Immature natural killer cell (primary cell): ENCODE data around the gene CFAP97. TPM values are rescaled to one million over a fixed set of nuclear protein-coding genes. Genes with fewer than 3 reads are reported as not detected.
"Not testable (repeated sequence)": the region's sequence is repeated elsewhere in the genome, so short reads cannot be mapped to it uniquely, and the experiment has no call there.

ENCODE experiments used
- DNase-seq, 3 donors: peaks; one replicate each; pipeline ENCODE4 v3.0.0; 2022; ENCODE audit warnings: mixed read lengths in 1 of 3
- H3K27ac Mint-ChIP-seq, 6 donors: one replicate each; pipeline ENCODE4 v1.8.0; 2020; ENCODE audit warnings: mixed read lengths in 6 of 6, mild to moderate bottlenecking in 5 of 6, inconsistent platforms in 4 of 6, moderate library complexity in 3 of 6
- H3K27me3 Mint-ChIP-seq, 3 donors: one replicate each; pipeline ENCODE4 v1.8.0; 2020 to 2021; ENCODE audit warnings: low read depth in 3 of 3, mild to moderate bottlenecking in 3 of 3, mixed read lengths in 3 of 3, moderate library complexity in 3 of 3, inconsistent platforms in 1 of 3
- H3K36me3 Mint-ChIP-seq, 3 donors: one replicate each; pipeline ENCODE4 v1.8.0; 2020; ENCODE audit warnings: mixed read lengths in 3 of 3, inconsistent platforms in 2 of 3, mild to moderate bottlenecking in 2 of 3
- H3K4me1 Mint-ChIP-seq, 2 donors: one replicate each; pipeline ENCODE4 v1.8.0; 2020; ENCODE audit warnings: inconsistent platforms in 2 of 2, mild to moderate bottlenecking in 2 of 2, mixed read lengths in 2 of 2, moderate library complexity in 1 of 2
- H3K4me3 Mint-ChIP-seq, 5 donors: one replicate each; pipeline ENCODE4 v1.8.0; 2020; ENCODE audit warnings: mild to moderate bottlenecking in 5 of 5, mixed read lengths in 5 of 5, inconsistent platforms in 3 of 5, moderate library complexity in 3 of 5
- H3K9me3 Mint-ChIP-seq, 6 donors: one replicate each; pipeline ENCODE4 v1.8.0; 2020; ENCODE audit warnings: mild to moderate bottlenecking in 6 of 6, mixed read lengths in 6 of 6, inconsistent platforms in 4 of 6, moderate library complexity in 3 of 6
- polyA plus RNA-seq, 3 donors: library from polyadenylated mRNA; unstranded; fragments of 300-500 nt; fragmentation: Illumina TruSeq; gene quantifications; one replicate each; pipeline ENCODE4 v1.2.3, GENCODE V29; 2021

Gene CFAP97
- 10 to 100 TPM; 65.3 to 95.5 (median 78.9) TPM for polyA plus RNA-seq

- Mint-ChIP-seq H3K27ac (peak within 1 kb of the TSS; percentile 96 to 99 (median 98)), H3K36me3 (peaks cover 0 to 3% (median 0%) of the 10 kb centered on the region in 3 donors), H3K9me3 (no peaks in the 10 kb centered on the region), H3K27me3 (peaks cover 2 to 14% (median 3%) of the 10 kb centered on the region in 3 donors), H3K4me1 (peaks cover 38 to 53% of the 10 kb centered on the region in 2 donors), H3K4me3 (peak within 1 kb of the TSS; percentile 84 to 97 (median 93))
- peak; percentile 89 to 92 (median 91) for DNase-seq
Measured at GRCh38 chr4:185203486-185204237, at the start of gene CFAP97. Gene CFAP97 (minus strand): TSS chr4:185204000. CDS start chr4:185191196, 12,804 bp downstream.

- H3K4me1 Mint-ChIP-seq: no peaks in the 10 kb centered on the region
- H3K36me3 Mint-ChIP-seq: peaks cover 4 to 7% (median 5%) of the 10 kb centered on the region in 3 donors
- no peak for DNase-seq
- no peak overlapping the region for H3K4me3 Mint-ChIP-seq
- no peaks in the 10 kb centered on the region for H3K9me3 Mint-ChIP-seq
- H3K27me3 Mint-ChIP-seq: no peaks in the 10 kb centered on the region
- H3K27ac Mint-ChIP-seq: no peak overlapping the region
Measured at GRCh38 chr4:185249105-185249504, 45.3 kb upstream of the CFAP97 start.

GRCh38 chr4:185248393-185249039, 44.7 kb upstream of the CFAP97 start:
- Mint-ChIP-seq H3K4me3 (no peak overlapping the region), H3K9me3 (no peaks in the 10 kb centered on the region), H3K27me3 (no peaks in the 10 kb centered on the region), H3K36me3 (peaks cover 4 to 7% (median 5%) of the 10 kb centered on the region in 3 donors), H3K4me1 (no peaks in the 10 kb centered on the region), H3K27ac (no peak overlapping the region)
- no peak for DNase-seq

GRCh38 chr4:185247151-185247550, 43.4 kb upstream of the CFAP97 start:
- H3K27ac Mint-ChIP-seq: peak overlapping the region in 1 of 6 donors; percentile 68
- no peak for DNase-seq
- no peaks in the 10 kb centered on the region for H3K9me3 Mint-ChIP-seq
- H3K4me3 Mint-ChIP-seq: no peak overlapping the region
- no peaks in the 10 kb centered on the region for H3K27me3 Mint-ChIP-seq
- H3K4me1 Mint-ChIP-seq: peaks cover 0 to 2% of the 10 kb centered on the region in 2 donors
- peaks cover 4 to 7% (median 5%) of the 10 kb centered on the region in 3 donors for H3K36me3 Mint-ChIP-seq

GRCh38 chr4:185246453-185246852, 42.7 kb upstream of the CFAP97 start:
- Mint-ChIP-seq H3K9me3 (no peaks in the 10 kb centered on the region), H3K4me1 (peaks cover 0 to 2% of the 10 kb centered on the region in 2 donors), H3K27ac (no peak overlapping the region), H3K4me3 (no peak overlapping the region), H3K27me3 (no peaks in the 10 kb centered on the region), H3K36me3 (peaks cover 4 to 7% (median 5%) of the 10 kb centered on the region in 3 donors)
- DNase-seq: no peak

- H3K4me1 Mint-ChIP-seq: peaks cover 0 to 2% of the 10 kb centered on the region in 2 donors
- peaks cover 0 to 7% (median 4%) of the 10 kb centered on the region in 3 donors for H3K36me3 Mint-ChIP-seq
- H3K4me3 Mint-ChIP-seq: no peak overlapping the region
- no peaks in the 10 kb centered on the region for H3K27me3 Mint-ChIP-seq
- DNase-seq: no peak
- H3K27ac Mint-ChIP-seq: no peak overlapping the region
- H3K9me3 Mint-ChIP-seq: no peaks in the 10 kb centered on the region
Measured at GRCh38 chr4:185244763-185245162, 41.0 kb upstream of the CFAP97 start.

GRCh38 chr4:185243879-185244278, 40.1 kb upstream of the CFAP97 start:
- Mint-ChIP-seq H3K4me3 (no peak overlapping the region), H3K9me3 (no peaks in the 10 kb centered on the region), H3K36me3 (peaks cover 0 to 7% (median 4%) of the 10 kb centered on the region in 3 donors), H3K27ac (no peak overlapping the region), H3K27me3 (no peaks in the 10 kb centered on the region), H3K4me1 (peaks cover 0 to 2% of the 10 kb centered on the region in 2 donors)
- DNase-seq: no peak

GRCh38 chr4:185242749-185243533, 39.1 kb upstream of the CFAP97 start:
- H3K9me3 Mint-ChIP-seq: no peaks in the 10 kb centered on the region
- H3K27me3 Mint-ChIP-seq: peaks cover 0 to 4% (median 0%) of the 10 kb centered on the region in 3 donors
- no peak for DNase-seq
- H3K36me3 Mint-ChIP-seq: peaks cover 0 to 7% (median 4%) of the 10 kb centered on the region in 3 donors
- no peak overlapping the region for H3K4me3 Mint-ChIP-seq
- H3K27ac Mint-ChIP-seq: no peak overlapping the region
- H3K4me1 Mint-ChIP-seq: peaks cover 4% of the 10 kb centered on the region in 2 donors

GRCh38 chr4:185240486-185240885, 36.7 kb upstream of the CFAP97 start:
- DNase-seq, H3K36me3 Mint-ChIP-seq, H3K27ac Mint-ChIP-seq, H3K9me3 Mint-ChIP-seq, H3K4me1 Mint-ChIP-seq, H3K4me3 Mint-ChIP-seq, H3K27me3 Mint-ChIP-seq: not testable (repeated sequence)

- H3K27ac Mint-ChIP-seq: no peak overlapping the region
- no peak overlapping the region for H3K4me3 Mint-ChIP-seq
- peaks cover 0 to 4% (median 0%) of the 10 kb centered on the region in 3 donors for H3K27me3 Mint-ChIP-seq
- no peaks in the 10 kb centered on the region for H3K9me3 Mint-ChIP-seq
- H3K4me1 Mint-ChIP-seq: peaks cover 4% of the 10 kb centered on the region in 2 donors
- H3K36me3 Mint-ChIP-seq: no peaks in the 10 kb centered on the region
- no peak for DNase-seq
Measured at GRCh38 chr4:185238750-185239149, 35.0 kb upstream of the CFAP97 start.

- H3K9me3 Mint-ChIP-seq: no peaks in the 10 kb centered on the region
- DNase-seq: no peak
- H3K27me3 Mint-ChIP-seq: peaks cover 0 to 4% (median 0%) of the 10 kb centered on the region in 3 donors
- H3K4me3 Mint-ChIP-seq: no peak overlapping the region
- H3K27ac Mint-ChIP-seq: no peak overlapping the region
- peaks cover 4% of the 10 kb centered on the region in 2 donors for H3K4me1 Mint-ChIP-seq
- H3K36me3 Mint-ChIP-seq: no peaks in the 10 kb centered on the region
Measured at GRCh38 chr4:185238215-185238681, 34.4 kb upstream of the CFAP97 start.

- H3K9me3 Mint-ChIP-seq: no peaks in the 10 kb centered on the region
- DNase-seq: no peak
- H3K36me3 Mint-ChIP-seq: no peaks in the 10 kb centered on the region
- no peak overlapping the region for H3K4me3 Mint-ChIP-seq
- H3K27me3 Mint-ChIP-seq: peaks cover 0 to 4% (median 1%) of the 10 kb centered on the region in 3 donors
- no peak overlapping the region for H3K27ac Mint-ChIP-seq
- H3K4me1 Mint-ChIP-seq: peaks cover 4 to 5% of the 10 kb centered on the region in 2 donors
Measured at GRCh38 chr4:185237175-185237574, 33.4 kb upstream of the CFAP97 start.

GRCh38 chr4:185235843-185236503, 32.2 kb upstream of the CFAP97 start:
- H3K36me3 Mint-ChIP-seq: no peaks in the 10 kb centered on the region
- no peak overlapping the region for H3K27ac Mint-ChIP-seq
- no peaks in the 10 kb centered on the region for H3K9me3 Mint-ChIP-seq
- no peak for DNase-seq
- H3K27me3 Mint-ChIP-seq: peaks cover 0 to 4% (median 2%) of the 10 kb centered on the region in 3 donors
- H3K4me3 Mint-ChIP-seq: no peak overlapping the region
- peaks cover 4 to 5% of the 10 kb centered on the region in 2 donors for H3K4me1 Mint-ChIP-seq
